HL-60 (cell line): ENCODE results near the gene BRD8.
"Not testable (repeated sequence)": the region's sequence is repeated elsewhere in the genome, so short reads cannot be mapped to it uniquely, and the experiment has no call there.

Experiments used
- DNase-seq, 2 experiments: peaks; one replicate each; pipeline ENCODE4 v3.0.0-alpha.2; 2010 to 2020; ENCODE audit warnings: low read depth in 1 of 2, low spot score in 1 of 2
- H3K27ac ChIP-seq: fragments of 250-450 bp; sonication (Bioruptor Pico); replicated peaks from 2 replicates; pipeline ENCODE4 v1.5.1; 2020; ENCODE audit warnings: mild to moderate bottlenecking, moderate library complexity
- H3K27me3 ChIP-seq: fragments of 250-450 bp; sonication (Bioruptor Pico); 2 replicates; pipeline ENCODE4 v1.5.1; 2021; ENCODE audit warnings: mild to moderate bottlenecking, moderate library complexity; ENCODE audit not compliant: insufficient read depth, poor library complexity, severe bottlenecking
- H3K4me3 ChIP-seq: replicated peaks from 2 replicates; pipeline ENCODE4 v1.5.1; 2011; ENCODE audit warnings: mild to moderate bottlenecking, control low read depth, low read length; ENCODE audit not compliant: insufficient read depth
- GABPA ChIP-seq: IDR thresholded peaks from 2 replicates; pipeline ENCODE4 v1.6.1; 2012; ENCODE audit warnings: low read depth
- POLR2AphosphoS5 ChIP-seq: IDR thresholded peaks from 2 replicates; pipeline ENCODE4 v1.6.1; 2012; ENCODE audit warnings: low read depth
- REST ChIP-seq: IDR thresholded peaks from 2 replicates; pipeline ENCODE4 v1.6.1; 2012; ENCODE audit warnings: low read depth; ENCODE audit not compliant: insufficient replicate concordance
- SPI1 ChIP-seq: IDR thresholded peaks from 2 replicates; pipeline ENCODE4 v1.6.1; 2012; ENCODE audit warnings: low read depth, mild to moderate bottlenecking, borderline replicate concordance
- TF ChIP-seq, protein P1 (sequence below): IDR thresholded peaks from one replicate; pipeline ENCODE4 v1.5.1; 2011; ENCODE audit warnings: low read length, control low read depth, inconsistent platforms; ENCODE audit not compliant: insufficient read depth

The BRD8 gene

GRCh38 chr5:138210985-138211384 lies 32.6 kb upstream of the BRD8 start:
- Histone ChIP-seq H3K27ac (no peak overlapping the region), H3K4me3 (no peak overlapping the region), H3K27me3 (no peaks in the 10 kb centered on the region)
- TF ChIP-seq POLR2AphosphoS5 = no peak
- DNase-seq = no peak

- DNase-seq, H3K27me3 ChIP-seq, H3K4me3 ChIP-seq, H3K27ac ChIP-seq: not testable (repeated sequence)
These were observed 15.4 kb upstream of the BRD8 start for GRCh38 chr5:138193859-138194258.

GRCh38 chr5:138192826-138193225 lies 14.4 kb upstream of the BRD8 start:
- Histone ChIP-seq H3K27me3 (no peaks in the 10 kb centered on the region), H3K27ac (no peak overlapping the region), H3K4me3 (no peak overlapping the region)
- no peak for DNase-seq
- no peak for TF ChIP-seq GABPA

DNA sequence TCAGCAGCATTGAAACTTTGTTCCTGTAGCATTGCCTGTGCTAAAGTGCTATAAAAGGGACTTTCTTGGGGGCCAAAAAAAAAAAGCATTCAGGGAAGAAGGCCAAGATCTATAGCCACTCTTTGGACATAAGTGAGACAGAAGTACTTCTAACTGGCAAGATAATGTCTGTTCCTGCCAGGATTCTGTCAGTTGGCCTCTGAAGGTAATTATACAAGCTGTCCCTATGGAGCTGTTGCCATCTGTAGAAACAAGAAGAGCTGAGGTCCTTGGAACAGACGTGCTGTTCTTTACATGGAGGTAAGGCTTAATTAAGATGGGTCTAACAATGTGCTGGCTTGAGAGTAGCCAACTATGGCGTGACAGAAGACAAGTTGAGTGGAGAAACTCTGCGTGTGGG lies 10.2 kb upstream of the BRD8 start:
- Histone ChIP-seq H3K4me3 (no peak overlapping the region), H3K27me3 (no peaks in the 10 kb centered on the region), H3K27ac (no peak overlapping the region)
- no peak for DNase-seq
- TF ChIP-seq REST (no peak), SPI1 (no peak), POLR2AphosphoS5 (no peak), GABPA (no peak)
- TF ChIP-seq, protein P1, sequence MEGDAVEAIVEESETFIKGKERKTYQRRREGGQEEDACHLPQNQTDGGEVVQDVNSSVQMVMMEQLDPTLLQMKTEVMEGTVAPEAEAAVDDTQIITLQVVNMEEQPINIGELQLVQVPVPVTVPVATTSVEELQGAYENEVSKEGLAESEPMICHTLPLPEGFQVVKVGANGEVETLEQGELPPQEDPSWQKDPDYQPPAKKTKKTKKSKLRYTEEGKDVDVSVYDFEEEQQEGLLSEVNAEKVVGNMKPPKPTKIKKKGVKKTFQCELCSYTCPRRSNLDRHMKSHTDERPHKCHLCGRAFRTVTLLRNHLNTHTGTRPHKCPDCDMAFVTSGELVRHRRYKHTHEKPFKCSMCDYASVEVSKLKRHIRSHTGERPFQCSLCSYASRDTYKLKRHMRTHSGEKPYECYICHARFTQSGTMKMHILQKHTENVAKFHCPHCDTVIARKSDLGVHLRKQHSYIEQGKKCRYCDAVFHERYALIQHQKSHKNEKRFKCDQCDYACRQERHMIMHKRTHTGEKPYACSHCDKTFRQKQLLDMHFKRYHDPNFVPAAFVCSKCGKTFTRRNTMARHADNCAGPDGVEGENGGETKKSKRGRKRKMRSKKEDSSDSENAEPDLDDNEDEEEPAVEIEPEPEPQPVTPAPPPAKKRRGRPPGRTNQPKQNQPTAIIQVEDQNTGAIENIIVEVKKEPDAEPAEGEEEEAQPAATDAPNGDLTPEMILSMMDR = no peak

GRCh38 chr5:138186002-138186447 lies 7.6 kb upstream of the BRD8 start:
- TF ChIP-seq GABPA = no peak
- peak; percentile 63; the same call in 1 of the 2 replicates for TF ChIP-seq SPI1
- TF ChIP-seq REST = no peak
- peak in 1 of 2 experiments; percentile 61 for DNase-seq
- Histone ChIP-seq H3K27me3 (no peaks in the 10 kb centered on the region), H3K27ac (peak overlapping the region; percentile 57), H3K4me3 (no peak overlapping the region)

DNA sequence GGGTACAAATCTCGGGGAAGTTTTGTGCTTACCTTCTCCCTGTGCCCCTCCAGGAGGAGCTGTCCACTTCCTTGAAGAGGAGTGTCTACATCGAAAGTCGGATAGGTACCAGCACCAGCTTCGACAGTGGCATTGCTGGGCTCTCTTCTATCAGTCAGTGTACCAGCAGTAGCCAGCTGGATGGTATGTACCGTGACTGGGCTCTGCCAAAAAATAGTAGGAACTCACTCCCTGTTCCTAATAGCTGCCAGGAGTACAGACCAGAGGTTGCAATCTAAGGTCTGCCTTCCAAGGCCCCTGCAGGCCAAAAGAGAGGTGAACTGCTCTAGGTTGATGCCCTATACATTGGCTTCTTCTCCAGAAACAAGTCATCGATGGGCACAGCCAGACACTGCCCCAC lies 4.4 kb upstream of the BRD8 start:
- H3K4me3 ChIP-seq = no peak overlapping the region
- H3K27ac ChIP-seq = no peak overlapping the region
- H3K27me3 ChIP-seq = no peaks in the 10 kb centered on the region
- DNase-seq = no peak
- TF ChIP-seq POLR2AphosphoS5 (no peak), REST (no peak), GABPA (no peak)
